HG02571 (cell line): ENCODE measurements around the gene IGBP1.
A peak's percentile ranks its signal among the peaks of the same experiment; 100 is the strongest.
"Not testable (repeated sequence)": the region's sequence is repeated elsewhere in the genome, so short reads cannot be mapped to it uniquely, and the experiment has no call there.

Source experiments
- ATAC-seq: cut with Tn5 transposase; IDR thresholded peaks from one replicate; pipeline ENCODE4 v1.9.1; 2021; ENCODE audit warnings: mild to moderate bottlenecking, moderate library complexity; ENCODE audit not compliant: unreplicated experiment

The IGBP1 gene

DNA sequence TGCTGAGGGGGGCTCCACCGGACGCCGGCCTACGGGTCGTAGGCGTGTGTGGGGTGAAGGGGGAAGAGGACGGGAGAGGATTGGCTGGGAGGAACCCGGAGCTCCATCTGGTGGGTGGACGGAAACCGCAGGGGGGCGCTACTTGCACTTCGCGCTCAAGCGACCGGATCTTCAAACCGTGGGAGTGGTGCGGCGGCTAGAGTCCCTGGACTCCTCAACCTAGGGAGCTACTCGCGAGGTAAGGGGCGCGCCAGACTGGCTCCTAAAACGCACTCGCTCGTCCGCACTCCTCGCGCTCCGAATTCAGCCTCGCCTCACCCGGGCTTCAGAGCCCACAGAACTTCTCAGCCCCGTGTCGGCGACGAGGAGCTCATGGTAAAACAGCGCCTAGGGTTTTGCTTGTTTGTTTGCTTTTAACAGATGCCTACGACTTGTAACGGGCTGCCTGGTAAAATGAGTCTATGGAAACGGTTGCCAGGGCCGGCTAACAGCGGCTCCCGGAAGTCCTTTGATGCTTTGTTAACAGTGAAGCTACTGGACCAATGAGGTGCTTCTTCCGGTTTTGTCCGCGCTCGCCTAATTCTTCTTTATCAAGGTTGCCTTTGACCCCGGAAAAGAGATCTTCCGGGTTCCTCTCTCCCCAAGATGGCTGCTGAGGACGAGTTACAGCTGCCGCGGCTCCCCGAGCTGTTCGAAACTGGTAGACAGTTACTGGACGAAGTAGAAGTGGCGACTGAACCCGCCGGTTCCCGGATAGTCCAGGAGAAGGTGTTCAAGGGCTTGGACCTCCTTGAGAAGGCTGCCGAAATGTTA lies at the start of gene IGBP1:
TSS of gene IGBP1 (plus strand) at position 145 of the 813 bp plus-strand sequence. CDS start at position 646, 501 bp downstream.
- peak; percentile 93 for ATAC-seq

GRCh38 chrX:70084592-70085240 lies 48.5 kb upstream of the IGBP1 start:
- ATAC-seq, result no peak

- ATAC-seq, result no peak
Observed at GRCh38 chrX:70087857-70088630, 45.2 kb upstream of the IGBP1 start.

DNA sequence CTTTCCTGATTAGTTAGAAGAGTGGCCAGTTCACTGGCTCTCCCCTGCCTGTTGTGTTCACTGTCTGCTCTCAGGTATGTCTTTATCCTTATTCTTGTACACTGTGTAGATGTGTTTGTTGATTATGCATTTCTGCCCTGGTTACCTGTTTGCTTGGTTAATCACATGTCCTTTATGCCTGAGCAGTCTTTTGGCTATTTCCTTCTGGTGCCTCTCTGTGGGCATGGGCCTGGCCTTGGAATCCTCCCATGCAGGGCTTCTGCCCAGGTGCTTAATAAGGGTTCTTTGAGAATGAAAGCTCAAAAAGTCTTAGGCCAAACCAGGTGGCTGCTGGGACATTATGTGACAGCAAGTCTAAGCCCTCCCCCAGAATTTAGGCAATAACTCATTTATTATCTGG lies 44.5 kb upstream of the IGBP1 start:
- no peak for ATAC-seq

DNA sequence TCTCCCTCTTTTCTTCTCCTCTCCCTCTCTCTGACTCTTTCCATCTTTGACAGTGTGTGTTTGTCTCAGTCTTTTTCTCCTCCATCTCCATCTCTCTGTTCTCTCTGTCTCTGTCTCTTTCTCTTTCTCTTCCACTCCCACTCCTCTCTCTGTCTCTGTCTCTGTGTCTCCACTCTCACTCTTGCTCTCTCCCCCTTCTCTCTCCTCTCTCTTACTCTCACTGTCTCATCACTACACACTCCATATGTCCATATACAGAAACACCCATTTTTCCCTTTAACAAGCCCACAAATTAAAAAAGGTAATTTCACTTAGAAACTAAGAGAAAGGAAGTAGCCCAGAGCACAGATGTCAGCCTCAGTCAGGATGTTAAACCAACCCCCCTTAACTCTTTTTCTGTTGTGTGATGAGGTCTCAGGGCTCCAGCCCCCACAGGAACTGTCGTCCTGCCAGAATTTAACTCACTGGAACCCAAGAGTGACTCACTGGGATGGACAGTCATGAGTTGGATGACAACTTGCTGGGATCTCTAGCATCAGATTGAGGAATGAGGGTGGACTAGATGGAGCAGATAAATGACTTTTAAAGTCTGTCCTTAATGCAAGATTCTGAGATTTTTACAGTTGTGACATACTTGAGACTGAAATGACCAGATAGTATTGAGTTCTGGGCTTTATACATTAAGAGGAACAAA lies 43.5 kb upstream of the IGBP1 start:
- ATAC-seq, result no peak

- no peak for ATAC-seq
Observed at GRCh38 chrX:70092247-70092646, 41.0 kb upstream of the IGBP1 start.

DNA sequence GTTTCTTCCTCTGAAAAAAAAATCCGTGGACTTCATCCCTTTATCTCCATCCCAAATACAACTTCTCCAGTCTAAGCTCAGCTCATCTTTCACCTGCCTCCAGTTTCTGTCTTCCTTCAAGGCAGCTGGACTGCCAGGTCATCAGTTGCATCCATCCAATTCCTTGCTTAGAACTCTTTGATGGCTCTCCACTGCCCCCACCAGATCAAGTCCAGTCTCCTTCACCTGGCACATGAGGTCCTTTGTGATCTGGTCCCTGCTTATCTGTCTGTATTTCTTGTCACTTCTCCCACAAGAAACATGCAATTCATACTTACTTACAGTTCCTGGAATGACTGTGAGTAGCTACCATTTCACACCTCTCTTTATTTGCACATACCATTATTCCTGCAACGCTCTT lies 37.2 kb upstream of the IGBP1 start:
- no peak for ATAC-seq

DNA sequence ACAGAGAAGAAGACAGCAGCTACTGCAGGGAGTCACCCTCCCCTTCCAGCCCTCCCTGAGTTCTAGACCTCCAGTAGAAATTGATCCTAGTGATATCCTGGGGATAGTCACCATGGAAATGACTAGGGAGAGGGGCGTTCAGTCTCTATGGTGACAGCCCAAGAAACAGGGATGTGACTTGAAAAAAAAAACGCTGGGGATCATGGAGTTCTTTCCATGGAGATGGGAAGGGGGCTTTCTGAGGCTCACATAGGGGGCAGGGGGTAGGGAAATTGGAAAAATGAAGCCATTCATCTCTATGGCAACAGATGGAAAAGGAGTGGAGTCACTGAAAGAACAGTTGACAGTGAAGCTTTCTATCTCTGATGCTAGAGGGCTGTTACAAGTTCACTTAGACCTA lies 28.0 kb upstream of the IGBP1 start:
- ATAC-seq, result no peak

- not testable (repeated sequence) for ATAC-seq
Observed at GRCh38 chrX:70111436-70112026, 21.7 kb upstream of the IGBP1 start.

DNA sequence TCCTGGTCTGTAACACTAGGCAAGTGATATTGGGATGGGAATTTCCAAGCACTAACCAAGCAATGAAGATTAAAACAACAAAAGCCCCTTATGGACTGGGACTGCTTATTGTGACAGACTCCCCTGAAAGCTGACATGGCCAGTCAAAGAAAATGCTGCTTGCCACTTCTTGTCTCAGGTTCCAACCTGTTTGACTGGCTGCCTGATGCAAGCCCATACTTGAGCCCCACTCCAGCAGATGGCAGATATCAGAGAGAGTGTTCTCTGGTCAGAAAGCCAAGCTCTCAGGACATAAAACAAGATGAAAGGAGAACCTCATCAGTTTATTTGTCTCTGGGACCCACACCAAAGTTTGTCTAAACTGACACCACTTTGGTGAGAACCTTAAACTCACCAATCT lies 15.5 kb upstream of the IGBP1 start:
- no peak for ATAC-seq

- ATAC-seq, result not testable (repeated sequence)
Observed at GRCh38 chrX:70123014-70123413, 10.2 kb upstream of the IGBP1 start.

- no peak for ATAC-seq
Observed at GRCh38 chrX:70124678-70125077, 8.6 kb upstream of the IGBP1 start.

GRCh38 chrX:70128071-70128470 lies 5.2 kb upstream of the IGBP1 start:
- no peak for ATAC-seq

- ATAC-seq, result no peak
Observed at GRCh38 chrX:70129816-70130215, 3.4 kb upstream of the IGBP1 start.

GRCh38 chrX:70132224-70132623 lies 1.0 kb upstream of the IGBP1 start:
- ATAC-seq, result no peak

- ATAC-seq, result no peak
Observed at GRCh38 chrX:70132877-70133302, 357 bp upstream of the IGBP1 start.

GRCh38 chrX:70134116-70134477 lies 850 bp downstream of the IGBP1 start:
- ATAC-seq, result peak; percentile 9

DNA sequence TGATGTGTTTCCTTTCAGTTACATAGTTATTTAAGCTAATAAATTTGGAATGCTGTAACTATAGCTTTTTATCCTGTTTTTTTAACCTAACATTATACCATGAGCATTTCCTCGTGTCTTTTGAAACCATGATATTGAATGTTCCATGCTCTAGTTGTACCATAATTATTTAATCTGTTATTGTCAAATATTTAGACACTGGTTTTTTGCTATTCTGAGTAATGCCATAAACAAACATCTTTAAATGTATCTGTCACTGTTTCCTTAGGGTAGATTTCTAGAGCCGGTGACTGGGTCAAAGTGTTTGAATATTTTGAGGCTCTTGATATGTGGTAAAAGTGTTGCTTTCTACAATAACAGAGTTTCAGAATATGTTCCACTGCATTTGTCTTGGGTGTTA lies 5.4 kb downstream of the IGBP1 start:
- ATAC-seq, result no peak

- no peak for ATAC-seq
Observed at GRCh38 chrX:70139736-70140135, 6.5 kb downstream of the IGBP1 start.

- no peak for ATAC-seq
Observed at GRCh38 chrX:70141373-70141772, 8.1 kb downstream of the IGBP1 start.
